Osteocyte (in vitro differentiated cells): ENCODE measurements around the gene TENT5D. TPM values are rescaled to one million over a fixed set of nuclear protein-coding genes. Genes with fewer than 3 reads are reported as not detected.
"Not testable (repeated sequence)": the region's sequence is repeated elsewhere in the genome, so short reads cannot be mapped to it uniquely, and the experiment has no call there.

Experiments used
- DNase-seq: peaks from one replicate; pipeline ENCODE4 v3.0.0; 2021; ENCODE audit warnings: mixed read lengths; ENCODE audit not compliant: unreplicated experiment; ENCODE audit errors: extremely low spot score
- H3K27ac Mint-ChIP-seq: one replicate; pipeline ENCODE4 v1.8.0; 2021; ENCODE audit warnings: mild to moderate bottlenecking, mixed read lengths; ENCODE audit not compliant: unreplicated experiment
- H3K27me3 Mint-ChIP-seq: one replicate; pipeline ENCODE4 v1.8.0; 2021; ENCODE audit warnings: mixed read lengths; ENCODE audit not compliant: unreplicated experiment
- H3K36me3 Mint-ChIP-seq: one replicate; pipeline ENCODE4 v1.8.0; 2021; ENCODE audit warnings: mixed read lengths; ENCODE audit not compliant: unreplicated experiment
- H3K4me1 Mint-ChIP-seq: one replicate; pipeline ENCODE4 v1.8.0; 2021; ENCODE audit warnings: mixed read lengths; ENCODE audit not compliant: unreplicated experiment
- H3K4me3 Mint-ChIP-seq: one replicate; pipeline ENCODE4 v1.8.0; 2021; ENCODE audit warnings: mild to moderate bottlenecking, moderate library complexity, mixed read lengths; ENCODE audit not compliant: unreplicated experiment
- H3K9me3 Mint-ChIP-seq: one replicate; pipeline ENCODE4 v1.8.0; 2021; ENCODE audit warnings: mixed read lengths; ENCODE audit not compliant: unreplicated experiment
- CTCF ChIP-seq: fragments of 200-600 bp; sonication (generic); IDR thresholded peaks from 2 replicates; pipeline ENCODE4 v1.5.0; 2021; ENCODE audit warnings: antibody characterized with exemption, mild to moderate bottlenecking, moderate library complexity
- total RNA-seq: library from RNA; stranded (reverse); gene quantifications from 2 replicates; pipeline ENCODE4 v1.2.1, GENCODE V29; 2021

The TENT5D gene
- total RNA-seq, 1 donor from 2014 or later = not detected

GRCh38 chrX:80430826-80431504 lies 10.7 kb downstream of the TENT5D start:
- Mint-ChIP-seq H3K4me3 (no peak overlapping the region), H3K27me3 (no peaks in the 10 kb centered on the region), H3K4me1 (no peaks in the 10 kb centered on the region), H3K9me3 (peaks cover 23% of the 10 kb centered on the region), H3K27ac (no peak overlapping the region), H3K36me3 (no peaks in the 10 kb centered on the region)
- no peak for DNase-seq
- no peak for TF ChIP-seq CTCF

DNA sequence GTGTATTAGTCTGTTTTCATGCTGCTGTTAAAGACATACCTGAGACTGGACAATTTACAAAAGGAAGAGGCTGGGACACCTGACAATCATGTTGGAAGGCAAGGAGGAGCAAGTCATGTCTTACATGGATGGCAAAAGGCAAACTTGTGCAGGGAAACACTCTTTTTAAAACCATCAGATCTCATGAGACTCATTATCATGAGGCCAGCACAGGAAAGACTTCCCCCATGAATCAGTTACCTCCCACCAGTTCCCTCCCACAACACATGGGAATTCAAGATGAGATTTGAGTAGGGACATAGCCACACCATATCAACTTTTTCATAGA lies 11.2 kb downstream of the TENT5D start:
- peaks cover 23% of the 10 kb centered on the region for H3K9me3 Mint-ChIP-seq
- H3K4me1 Mint-ChIP-seq = no peaks in the 10 kb centered on the region
- H3K27me3 Mint-ChIP-seq = no peaks in the 10 kb centered on the region
- no peak overlapping the region for H3K27ac Mint-ChIP-seq
- no peak overlapping the region for H3K4me3 Mint-ChIP-seq
- no peaks in the 10 kb centered on the region for H3K36me3 Mint-ChIP-seq
- no peak for TF ChIP-seq CTCF
- no peak for DNase-seq

- Mint-ChIP-seq H3K4me1 (no peaks in the 10 kb centered on the region), H3K27ac (no peak overlapping the region), H3K27me3 (no peaks in the 10 kb centered on the region), H3K9me3 (peaks cover 22% of the 10 kb centered on the region), H3K36me3 (no peaks in the 10 kb centered on the region), H3K4me3 (no peak overlapping the region)
- DNase-seq = no peak
- no peak for TF ChIP-seq CTCF
These were observed 12.2 kb downstream of the TENT5D start for GRCh38 chrX:80432441-80432840.

GRCh38 chrX:80432863-80433262 lies 12.6 kb downstream of the TENT5D start:
- Mint-ChIP-seq H3K27ac (no peak overlapping the region), H3K36me3 (no peaks in the 10 kb centered on the region), H3K4me3 (no peak overlapping the region), H3K9me3 (peaks cover 20% of the 10 kb centered on the region), H3K27me3 (no peaks in the 10 kb centered on the region), H3K4me1 (no peaks in the 10 kb centered on the region)
- DNase-seq = no peak
- no peak for TF ChIP-seq CTCF

GRCh38 chrX:80468166-80468565 lies 47.9 kb downstream of the TENT5D start:
- H3K27me3 Mint-ChIP-seq, H3K4me3 Mint-ChIP-seq, H3K36me3 Mint-ChIP-seq, H3K4me1 Mint-ChIP-seq, H3K27ac Mint-ChIP-seq, DNase-seq: not testable (repeated sequence)
- H3K9me3 Mint-ChIP-seq = peaks cover 52% of the 10 kb centered on the region

GRCh38 chrX:80471582-80471981 lies 51.3 kb downstream of the TENT5D start:
- no peak overlapping the region for H3K4me3 Mint-ChIP-seq
- peaks cover 46% of the 10 kb centered on the region for H3K9me3 Mint-ChIP-seq
- no peaks in the 10 kb centered on the region for H3K27me3 Mint-ChIP-seq
- H3K36me3 Mint-ChIP-seq = no peaks in the 10 kb centered on the region
- no peak overlapping the region for H3K27ac Mint-ChIP-seq
- no peak for TF ChIP-seq CTCF
- DNase-seq = no peak
- H3K4me1 Mint-ChIP-seq = no peaks in the 10 kb centered on the region
